SU-DHL-6 (cell line): ENCODE data around the gene PRXL2B.

Experiments
- CTCF ChIP-seq: fragments of 200-600 bp; sonication (generic); IDR thresholded peaks from one replicate; pipeline ENCODE4 v1.5.1; 2017; ENCODE audit warnings: antibody characterized with exemption, mild to moderate bottlenecking, low read length, moderate library complexity; ENCODE audit not compliant: insufficient read depth, poor library complexity, severe bottlenecking
- EZH2phosphoT487 ChIP-seq: fragments of 200-600 bp; sonication (generic), shearing (Covaris generic); conservative IDR thresholded peaks from 2 replicates; pipeline ENCODE4 v1.6.1; 2018; ENCODE audit warnings: mild to moderate bottlenecking, antibody characterized with exemption, low read length, moderate library complexity, mixed read lengths

- no peak for TF ChIP-seq CTCF
- TF ChIP-seq EZH2phosphoT487, result no peak
These were observed 52.6 kb downstream of the PRXL2B start for GRCh38 chr1:2639203-2639602.
